Measurements from ENCODE around the gene RASEF. TPM values are rescaled to one million over a fixed set of nuclear protein-coding genes. Genes with fewer than 3 reads are reported as not detected.

The RASEF gene
- polyA plus RNA-seq, 3 donors: 0.11 to 11.5 (median 1.3) TPM

- 28 to 79% (median 74%) methylated on average over 2 of the region's 2 CpGs for WGBS, 3 donors
- no peak overlapping the region for H3K27ac ChIP-seq (ENCODE audit: low read depth, low read length)
Measured at GRCh38 chr9:83061036-83061435, 1.9 kb downstream of the RASEF start.

- H3K27ac ChIP-seq (ENCODE audit: low read depth, low read length): no peak overlapping the region
- 29 to 88% (median 85%) methylated on average over 3 of the region's 3 CpGs for WGBS, 3 donors
Measured at GRCh38 chr9:83060556-83060955, 2.4 kb downstream of the RASEF start.

- no peak overlapping the region for H3K27ac ChIP-seq (ENCODE audit: low read depth, low read length)
- WGBS, 3 donors: 32 to 87% (median 75%) methylated on average over 1 of the region's 1 CpG
Measured at GRCh38 chr9:83059417-83059816, 3.5 kb downstream of the RASEF start.

GRCh38 chr9:83056911-83057310, 6.0 kb downstream of the RASEF start:
- H3K27ac ChIP-seq (ENCODE audit: low read depth, low read length): no peak overlapping the region
- WGBS, 3 donors: 97 to 100% (median 100%) methylated on average over 1 of the region's 1 CpG

GRCh38 chr9:83056174-83056573, 6.8 kb downstream of the RASEF start:
- 69 to 83% (median 82%) methylated on average over 2 of the region's 2 CpGs for WGBS, 3 donors
- no peak overlapping the region for H3K27ac ChIP-seq (ENCODE audit: low read depth, low read length)

- H3K27ac ChIP-seq (ENCODE audit: low read depth, low read length): no peak overlapping the region
- 44 to 58% (median 44%) methylated on average over 11 of the region's 11 CpGs for WGBS, 3 donors
Measured at GRCh38 chr9:83047839-83048775, 14.8 kb downstream of the RASEF start.

GRCh38 chr9:83043597-83043996, 19.3 kb downstream of the RASEF start:
- 62 to 83% (median 73%) methylated on average over 7 of the region's 7 CpGs for WGBS, 3 donors
- H3K27ac ChIP-seq (ENCODE audit: low read depth, low read length): no peak overlapping the region

- WGBS, 3 donors: 29 to 70% (median 64%) methylated on average over 1 of the region's 1 CpG
- no peak overlapping the region for H3K27ac ChIP-seq (ENCODE audit: low read depth, low read length)
Measured at GRCh38 chr9:83041771-83042170, 21.2 kb downstream of the RASEF start.

GRCh38 chr9:83039303-83039702, 23.6 kb downstream of the RASEF start:
- WGBS, 3 donors: 87 to 90% (median 88%) methylated on average over 5 of the region's 5 CpGs
- H3K27ac ChIP-seq (ENCODE audit: low read depth, low read length): no peak overlapping the region

- H3K27ac ChIP-seq (ENCODE audit: low read depth, low read length): no peak overlapping the region
- 73 to 88% (median 82%) methylated on average over 2 of the region's 2 CpGs for WGBS, 3 donors
Measured at GRCh38 chr9:83036043-83036442, 26.9 kb downstream of the RASEF start.

GRCh38 chr9:83035143-83035542, 27.8 kb downstream of the RASEF start:
- H3K27ac ChIP-seq (ENCODE audit: low read depth, low read length): no peak overlapping the region
- 85 to 89% (median 89%) methylated on average over 2 of the region's 2 CpGs for WGBS, 3 donors

- no peak overlapping the region for H3K27ac ChIP-seq (ENCODE audit: low read depth, low read length)
- WGBS, 3 donors: 50 to 86% (median 79%) methylated on average over 1 of the region's 1 CpG
Measured at GRCh38 chr9:83034587-83034986, 28.4 kb downstream of the RASEF start.

- H3K27ac ChIP-seq (ENCODE audit: low read depth, low read length): no peak overlapping the region
- WGBS, 3 donors: 58 to 75% (median 70%) methylated on average over 1 of the region's 1 CpG
Measured at GRCh38 chr9:83034026-83034425, 28.9 kb downstream of the RASEF start.

- 14 to 74% (median 58%) methylated on average over 3 of the region's 3 CpGs for WGBS, 3 donors
- H3K27ac ChIP-seq (ENCODE audit: low read depth, low read length): no peak overlapping the region
Measured at GRCh38 chr9:83032065-83032625, 30.8 kb downstream of the RASEF start.

GRCh38 chr9:83030391-83031107, 32.4 kb downstream of the RASEF start:
- H3K27ac ChIP-seq (ENCODE audit: low read depth, low read length): no peak overlapping the region
- WGBS, 3 donors: 61 to 70% (median 67%) methylated on average over 6 of the region's 6 CpGs

GRCh38 chr9:83029531-83030137, 33.3 kb downstream of the RASEF start:
- WGBS, 3 donors: 90 to 92% (median 91%) methylated on average over 7 of the region's 7 CpGs

GRCh38 chr9:83027153-83027891, 35.6 kb downstream of the RASEF start:
- H3K27ac ChIP-seq (ENCODE audit: low read depth, low read length): no peak overlapping the region
- WGBS, 3 donors: 83 to 92% (median 87%) methylated on average over 5 of the region's 5 CpGs

More at GRCh38 chr9:83029531-83030137, 33.3 kb downstream of the RASEF start:
- no peak overlapping the region for H3K27ac ChIP-seq (ENCODE audit: low read depth, low read length)

- H3K27ac ChIP-seq (ENCODE audit: low read depth, low read length): no peak overlapping the region
- 68 to 77% (median 76%) methylated on average over 7 of the region's 7 CpGs for WGBS, 3 donors
Measured at GRCh38 chr9:83024506-83025125, 38.3 kb downstream of the RASEF start.

All from adipose tissue (tissue), 3 donors.